Activated T-cell treated with anti-CD3 and anti-CD28 coated beads for 48 hours (primary cell): Measurements from ENCODE around the gene RABGAP1L.
"Not testable (repeated sequence)": the region's sequence is repeated elsewhere in the genome, so short reads cannot be mapped to it uniquely, and the experiment has no call there.

Experiments used
- DNase-seq: peaks from one replicate; pipeline ENCODE4 v3.0.0-alpha.2; 2020; ENCODE audit warnings: low read depth

The RABGAP1L gene

DNA sequence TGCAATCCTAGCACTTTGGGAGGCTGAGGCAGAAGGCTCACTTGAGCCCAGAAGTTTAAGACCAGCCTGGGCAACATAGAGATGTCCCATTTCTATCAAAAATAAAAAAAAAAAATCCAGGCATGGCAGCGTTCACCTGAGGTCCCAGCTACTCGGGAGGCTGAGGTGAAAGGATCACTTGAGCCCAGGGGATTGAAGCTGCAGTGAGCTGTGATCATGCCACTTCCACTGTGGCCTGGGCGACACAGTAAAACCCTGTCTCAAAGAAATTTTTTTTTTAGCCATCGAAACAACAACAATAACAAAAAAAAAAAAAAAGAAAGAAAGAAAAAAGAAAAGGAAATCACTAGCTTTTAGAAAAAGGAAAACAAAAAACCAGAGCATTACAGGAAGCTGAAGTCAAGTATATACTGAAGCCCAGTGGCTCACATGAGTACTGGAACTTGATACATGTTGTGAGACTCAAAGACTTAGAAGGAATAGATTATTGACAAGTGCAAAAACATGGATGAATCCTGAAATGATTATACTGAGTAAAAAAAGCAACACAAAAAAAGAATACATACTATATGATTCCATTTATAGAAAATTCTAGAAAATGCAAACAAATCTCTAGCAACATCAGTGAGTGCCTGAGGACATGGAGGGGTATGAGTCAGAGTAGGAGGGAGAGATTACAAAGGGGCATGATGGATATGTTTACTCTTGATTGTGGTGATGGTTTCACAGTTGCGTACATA, 6.1 kb upstream of the RABGAP1L start:
- no peak for DNase-seq

DNA sequence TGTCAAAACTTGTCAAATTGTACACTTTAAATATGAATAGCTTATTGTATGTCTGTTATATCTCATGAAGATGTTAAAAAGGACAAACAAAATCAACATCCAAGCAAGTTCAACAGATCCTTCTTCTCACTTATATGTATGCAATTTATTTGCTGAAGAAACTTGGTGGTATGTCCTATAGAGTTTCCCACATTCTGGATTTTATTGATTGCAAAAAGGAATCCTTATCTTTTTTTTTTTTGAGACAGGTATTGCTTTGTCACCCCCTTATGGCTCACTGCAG, 5.6 kb upstream of the RABGAP1L start:
- DNase-seq, result no peak

DNA sequence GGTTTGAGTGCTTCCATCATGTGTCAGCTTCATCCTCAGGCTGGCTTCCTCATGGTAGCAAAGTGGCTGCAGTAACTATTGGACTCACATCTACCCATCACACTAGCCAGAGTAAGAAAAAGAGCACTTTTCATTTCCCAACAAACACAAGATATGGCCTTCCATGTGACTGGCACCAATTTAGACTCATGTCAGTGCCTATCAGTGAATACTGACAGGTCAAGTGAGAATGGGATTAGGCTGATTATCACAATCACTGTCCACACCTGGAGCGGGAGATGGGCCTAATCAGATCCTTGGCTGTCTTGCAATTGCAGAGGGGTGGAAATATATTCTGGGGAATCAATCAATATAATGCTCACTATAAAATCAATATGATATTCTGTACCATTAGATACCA, 2.9 kb upstream of the RABGAP1L start:
- DNase-seq, result no peak

DNA sequence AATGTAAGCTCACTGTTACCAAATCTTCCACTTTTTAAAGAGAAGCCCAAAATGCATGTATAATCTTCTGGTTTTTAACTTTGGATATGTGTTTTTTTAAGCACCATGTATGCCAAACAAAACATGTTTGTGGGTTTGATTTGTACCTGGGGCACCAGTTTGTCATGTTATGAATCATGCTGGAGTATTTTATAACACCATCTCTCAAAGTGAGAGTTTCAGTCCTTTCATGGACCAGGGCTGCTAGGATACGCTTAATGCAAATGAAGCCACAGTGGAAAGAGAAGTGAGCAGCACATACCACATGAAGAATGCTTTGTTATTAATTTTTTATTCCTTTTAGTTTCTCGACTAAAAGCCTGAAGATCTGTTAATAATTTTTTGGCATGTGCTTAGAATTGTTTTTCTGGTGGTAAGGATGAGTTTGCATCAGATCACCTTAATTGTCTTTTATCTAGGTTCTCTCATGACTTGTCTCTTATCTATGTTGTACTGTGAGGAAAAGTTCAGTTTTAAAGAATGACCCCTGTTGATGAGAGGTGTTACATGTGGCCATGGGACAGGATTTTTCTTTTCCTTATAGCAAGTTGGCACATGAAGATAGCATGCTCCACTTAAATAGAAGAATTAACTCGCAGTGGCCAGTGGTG, 2.0 kb upstream of the RABGAP1L start:
- DNase-seq, result no peak

DNA sequence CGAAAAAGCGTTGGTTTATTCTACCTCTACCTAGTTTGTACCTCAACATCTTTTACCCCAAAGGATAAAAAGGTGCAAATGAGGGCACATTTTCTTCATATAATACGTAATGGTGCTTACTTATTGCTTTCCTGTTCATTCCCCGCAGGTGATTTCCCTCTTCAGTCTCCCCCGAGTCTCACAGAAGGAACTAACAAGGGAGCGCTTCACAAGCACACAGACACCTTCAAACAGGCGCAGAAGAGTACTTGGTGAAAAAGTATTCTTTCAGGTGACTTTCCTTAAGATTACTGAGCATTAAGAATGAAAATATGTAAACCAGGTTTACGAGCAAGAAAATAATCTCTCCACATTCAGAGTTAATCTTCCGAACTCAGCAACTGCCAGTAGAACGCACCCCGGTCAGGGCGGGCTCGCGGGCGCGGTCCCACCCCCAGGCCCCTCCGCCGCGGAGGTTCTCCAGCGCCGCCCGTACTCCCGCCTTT, 511 bp upstream of the RABGAP1L start:
- DNase-seq, result no peak

DNA sequence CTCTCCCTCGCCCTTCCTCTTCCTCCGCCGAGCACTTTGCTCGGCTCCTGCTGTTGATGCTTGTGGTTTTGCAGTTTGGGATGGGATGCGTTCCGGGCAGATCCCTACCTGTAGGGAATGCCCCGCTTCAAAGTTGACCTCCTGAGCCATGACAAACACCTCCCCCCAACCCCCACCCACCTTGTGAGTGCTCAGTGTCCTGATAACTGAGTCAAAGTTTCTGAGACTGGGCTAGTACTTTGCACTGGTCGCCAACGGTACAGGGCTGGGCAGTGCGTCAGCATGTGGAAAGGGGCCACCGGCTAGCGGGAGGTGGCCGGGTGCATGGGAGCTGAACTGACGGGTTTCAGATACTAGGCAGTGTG, 771 bp downstream of the RABGAP1L start:
- no peak for DNase-seq

DNA sequence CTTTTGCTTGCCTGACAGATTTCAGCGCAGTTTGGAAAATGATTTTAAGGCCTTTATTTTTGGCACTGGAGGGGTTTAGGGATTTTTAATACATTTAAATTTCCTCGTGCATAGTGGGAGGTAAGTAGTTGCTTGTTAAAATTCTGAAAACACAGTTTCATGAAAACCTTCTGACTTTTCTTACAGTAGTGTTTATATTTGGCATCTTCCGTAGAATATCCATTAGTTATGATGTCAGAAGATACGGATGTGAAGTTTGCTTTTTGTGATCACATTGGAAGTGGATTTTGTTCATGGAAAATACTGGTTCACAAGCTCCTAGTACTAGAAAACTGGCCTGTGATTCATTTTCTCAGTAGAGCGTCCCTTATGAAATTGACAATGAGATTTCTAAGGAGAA, 1.3 kb downstream of the RABGAP1L start:
- no peak for DNase-seq

DNA sequence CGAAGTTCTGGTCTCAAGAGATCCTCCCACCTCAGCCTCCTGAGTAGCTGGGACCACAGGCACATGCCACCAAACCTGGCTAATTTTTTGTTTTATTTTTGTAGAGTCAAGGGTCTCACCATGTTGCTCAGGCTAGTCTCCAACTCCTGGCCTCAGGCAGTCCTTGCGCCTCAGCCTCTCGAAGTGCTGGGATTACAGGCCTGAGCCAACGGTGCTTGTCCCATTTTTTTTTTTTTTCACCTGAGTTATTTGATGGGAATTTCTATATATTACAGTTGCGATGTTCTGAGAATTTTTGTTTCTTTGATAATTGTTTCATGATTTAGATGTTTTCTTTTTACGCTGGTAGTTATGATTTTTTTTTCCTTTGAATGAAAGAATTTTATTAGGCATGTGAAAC, 2.5 kb downstream of the RABGAP1L start:
- DNase-seq, result no peak

DNA sequence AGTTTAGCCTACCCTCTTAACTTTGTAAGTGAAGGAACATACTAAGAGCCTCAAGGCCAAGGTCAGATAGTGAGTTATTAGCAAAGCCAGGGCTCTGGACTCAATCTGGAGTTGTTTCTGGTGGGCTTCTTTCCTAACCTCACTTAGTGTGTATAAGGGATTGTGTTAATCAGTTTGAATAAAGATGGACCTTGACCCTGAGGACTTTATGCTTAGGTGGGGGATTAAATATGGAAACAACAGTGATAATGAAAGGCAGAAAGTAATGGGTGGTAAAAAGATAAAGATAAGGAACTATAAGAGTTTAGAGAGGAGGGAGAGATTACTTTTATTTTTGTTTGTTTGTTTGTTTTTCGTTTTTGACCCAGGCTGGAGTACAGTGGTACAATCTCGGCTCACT, 5.5 kb downstream of the RABGAP1L start:
- DNase-seq, result no peak

DNA sequence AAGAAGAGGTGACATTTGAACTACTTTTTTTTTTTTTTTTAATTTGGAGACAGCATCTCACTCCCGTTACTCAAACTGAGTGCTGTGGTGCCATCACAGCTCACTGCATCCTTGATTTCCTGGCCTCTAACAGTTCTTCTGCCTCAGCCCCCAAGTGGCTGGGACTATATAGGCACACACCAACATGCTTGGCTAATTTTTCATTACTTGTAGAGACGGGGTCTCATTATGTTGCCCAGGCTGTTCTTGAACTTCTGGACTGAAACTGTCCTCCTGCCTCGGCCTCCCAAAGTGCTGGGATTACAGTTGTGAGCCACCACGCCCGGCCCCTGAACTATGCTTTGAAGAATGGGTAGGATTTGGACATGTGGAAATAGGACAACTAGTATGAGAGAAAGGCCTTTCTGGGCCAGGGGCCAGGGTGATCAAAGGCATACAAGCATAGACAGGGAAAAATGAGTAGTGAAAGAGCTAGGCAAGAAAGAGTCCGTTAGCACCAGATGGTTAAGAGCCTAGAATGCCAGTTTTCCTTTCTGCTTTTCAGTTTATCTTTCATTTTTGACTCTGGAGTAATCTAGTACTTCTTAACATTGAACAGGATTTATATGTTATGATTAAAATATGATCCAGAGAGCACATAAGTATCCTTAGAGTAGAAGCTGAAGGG, 6.3 kb downstream of the RABGAP1L start:
- DNase-seq, result no peak

DNA sequence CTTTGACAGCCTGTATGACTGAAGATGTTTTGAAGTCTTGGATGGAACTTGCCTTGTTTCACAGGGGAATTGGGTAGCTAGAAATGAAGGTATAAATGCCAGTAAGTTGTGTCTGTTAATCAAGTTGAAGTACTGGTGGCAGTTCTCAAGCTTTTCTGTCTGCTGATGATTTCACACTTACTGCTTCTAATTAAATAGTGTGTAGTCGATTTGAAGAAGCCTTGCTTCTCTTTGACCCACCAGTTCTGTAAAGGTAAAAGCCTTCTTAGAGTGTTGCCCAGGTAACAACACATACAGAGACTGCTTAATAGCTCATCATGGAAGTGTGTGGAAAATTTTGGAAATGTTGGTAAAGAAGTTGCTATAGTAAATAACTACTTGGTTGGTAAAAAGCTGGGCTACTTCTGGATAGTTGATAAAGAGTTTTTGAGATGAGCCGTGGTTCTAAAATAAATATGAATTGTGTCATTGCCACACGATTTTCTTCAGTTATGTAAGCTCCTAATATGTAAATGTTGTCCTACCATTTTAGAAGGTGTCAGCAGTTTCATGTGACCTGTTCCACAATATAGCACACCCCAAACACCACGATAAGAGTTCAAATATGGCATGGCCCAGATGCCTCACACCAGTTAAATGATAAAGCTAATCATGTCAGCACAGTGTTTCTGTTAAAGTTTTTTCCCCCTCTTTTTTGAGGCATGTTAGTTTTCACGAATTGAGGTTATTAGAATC, 7.4 kb downstream of the RABGAP1L start:
- DNase-seq, result no peak

DNA sequence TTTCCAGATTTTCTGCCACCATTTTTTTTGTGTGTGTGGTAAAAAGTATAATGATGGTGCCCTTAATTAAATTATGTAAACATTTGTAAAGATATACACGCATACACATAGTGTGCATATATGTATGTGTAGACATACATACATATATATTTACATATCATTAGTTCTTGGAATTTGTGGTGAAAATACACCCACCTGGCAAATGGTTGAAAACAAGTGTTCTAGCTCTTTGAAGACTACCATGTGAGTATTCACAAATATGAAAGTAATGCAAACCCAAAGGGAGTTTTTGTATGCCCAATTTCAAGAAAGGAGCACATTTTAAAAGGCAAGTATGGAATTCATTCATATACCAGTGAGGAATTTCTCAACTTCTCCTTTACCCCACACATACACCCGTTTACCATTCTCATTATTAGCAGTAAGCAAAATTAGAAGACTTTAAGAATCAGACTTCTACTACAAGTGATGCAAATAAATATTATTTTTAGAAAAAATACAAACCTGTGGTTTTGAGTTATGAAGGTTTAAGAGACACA, 8.0 kb downstream of the RABGAP1L start:
- no peak for DNase-seq

DNA sequence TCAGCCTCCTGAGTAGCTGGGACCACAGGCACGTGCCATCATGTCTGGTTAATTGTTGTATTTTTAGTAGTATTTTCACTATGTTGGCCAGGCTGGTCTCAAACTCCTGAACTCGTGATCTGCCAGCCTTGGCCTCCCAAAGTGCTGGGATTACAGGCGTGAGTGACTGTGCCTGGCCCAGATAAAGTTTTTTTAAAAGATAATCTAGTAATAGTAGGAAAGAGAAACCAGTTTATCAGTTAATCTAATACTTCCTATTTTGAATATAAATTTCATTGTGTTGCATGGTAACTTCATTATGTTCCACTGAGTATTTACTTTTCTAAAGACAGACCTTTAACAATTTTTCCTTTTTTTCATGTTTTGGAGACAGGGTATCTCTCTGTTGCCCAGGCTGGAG, 10.0 kb downstream of the RABGAP1L start:
- no peak for DNase-seq

DNA sequence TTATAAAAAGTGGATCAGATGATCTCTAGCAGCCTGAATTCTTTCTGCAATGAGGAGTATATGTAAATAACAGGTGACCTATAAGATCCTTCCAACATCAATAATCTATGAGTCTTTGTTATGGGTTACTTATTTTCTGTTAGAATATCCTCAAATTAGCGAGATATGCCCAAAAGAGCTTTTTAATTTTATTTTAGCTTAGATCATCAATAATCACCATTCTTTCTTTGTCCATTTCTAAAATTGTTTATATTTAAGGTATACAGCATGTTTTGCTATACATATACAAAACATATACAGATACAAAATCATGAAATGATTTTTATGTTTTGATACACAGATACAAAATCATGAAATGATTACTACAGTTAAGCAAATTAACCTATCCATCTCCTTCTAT, 11.8 kb downstream of the RABGAP1L start:
- no peak for DNase-seq

DNA sequence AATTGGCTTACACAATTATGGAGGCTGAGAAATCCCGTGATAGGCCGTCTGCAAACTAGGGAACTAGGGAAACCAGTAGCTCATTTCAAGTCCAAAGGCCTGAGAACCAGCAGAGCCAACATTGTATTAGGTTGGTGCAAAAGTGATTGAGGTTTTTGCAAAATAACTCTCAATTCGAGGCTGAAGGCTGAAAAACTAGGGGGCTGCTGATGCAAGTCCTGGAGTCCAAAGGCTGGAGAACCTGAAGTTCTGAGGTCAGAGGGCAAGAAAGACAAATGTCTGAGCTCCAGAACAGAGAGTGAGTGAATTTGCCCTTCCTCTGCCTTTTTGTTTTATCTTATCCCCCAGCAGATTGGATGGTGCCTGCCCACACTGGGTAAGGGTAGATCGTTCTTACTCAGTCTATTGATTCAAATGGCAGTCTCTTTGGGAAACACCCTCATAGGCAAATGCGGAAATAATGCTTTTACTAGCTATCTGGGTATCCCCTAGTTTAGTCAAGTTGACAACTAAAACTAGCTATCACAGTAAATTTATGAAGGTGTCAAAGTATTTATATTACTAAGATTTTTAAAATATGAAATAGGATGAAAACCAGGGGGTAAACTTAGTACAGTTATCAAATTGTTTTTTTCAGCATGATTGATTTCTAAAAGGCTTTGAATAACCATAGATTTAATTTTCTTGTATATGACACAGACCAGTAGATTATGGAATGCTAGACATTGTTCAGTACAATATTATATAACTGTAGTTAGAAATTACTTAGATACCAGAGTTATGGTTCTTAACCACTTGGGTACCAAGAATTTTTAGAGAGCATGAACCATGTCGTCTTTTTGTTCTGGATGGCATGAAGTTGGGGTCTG, 15.4 kb downstream of the RABGAP1L start:
- DNase-seq, result no peak

DNA sequence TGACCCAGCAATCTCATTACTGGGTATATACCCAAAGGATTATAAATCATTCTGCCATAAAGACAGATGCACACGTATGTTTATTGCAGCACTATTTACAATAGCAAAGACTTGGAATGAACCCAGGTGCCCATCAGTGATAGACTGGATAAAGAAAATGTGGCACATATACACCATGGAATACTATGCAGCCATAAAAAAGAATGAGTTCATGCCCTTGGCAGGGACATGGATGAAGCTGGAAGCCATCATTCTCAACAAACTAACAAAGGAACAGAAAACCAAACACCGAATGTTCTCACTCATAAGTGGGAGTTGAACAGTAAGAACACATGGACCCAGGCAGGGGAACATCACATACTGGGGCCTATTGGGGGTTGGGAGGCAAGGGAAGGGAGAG, 19.1 kb downstream of the RABGAP1L start:
- DNase-seq, result not testable (repeated sequence)

DNA sequence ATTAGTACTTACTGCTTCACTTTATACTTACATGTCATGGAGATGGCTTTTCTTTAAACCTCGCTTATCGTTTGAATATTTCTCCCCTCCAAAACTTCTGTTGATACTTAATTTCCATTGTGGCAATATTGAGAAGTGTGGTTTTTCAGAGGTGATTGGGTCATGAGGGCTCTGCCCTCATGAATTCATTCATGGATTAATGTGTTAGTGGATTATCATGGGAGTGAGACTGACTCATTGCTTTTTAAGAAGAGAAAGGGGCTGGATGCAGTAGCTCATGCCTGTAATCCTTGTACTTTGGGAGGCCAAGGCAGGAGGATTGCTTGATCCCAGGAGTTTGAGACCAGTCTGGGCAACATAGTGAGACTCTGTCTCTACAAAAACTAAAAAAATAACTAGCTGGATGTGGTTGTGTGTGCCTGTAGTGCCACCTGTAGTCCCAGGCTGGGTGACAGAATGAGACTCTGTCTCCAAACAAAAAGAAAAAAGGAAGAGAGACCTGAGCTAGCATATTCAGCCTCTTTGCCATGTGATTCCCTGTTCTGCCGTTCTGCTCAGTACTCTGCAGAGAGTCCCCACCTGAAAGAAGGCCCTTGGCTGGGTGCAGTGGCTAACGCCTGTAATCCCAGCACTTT, 30.2 kb downstream of the RABGAP1L start:
- no peak for DNase-seq

DNA sequence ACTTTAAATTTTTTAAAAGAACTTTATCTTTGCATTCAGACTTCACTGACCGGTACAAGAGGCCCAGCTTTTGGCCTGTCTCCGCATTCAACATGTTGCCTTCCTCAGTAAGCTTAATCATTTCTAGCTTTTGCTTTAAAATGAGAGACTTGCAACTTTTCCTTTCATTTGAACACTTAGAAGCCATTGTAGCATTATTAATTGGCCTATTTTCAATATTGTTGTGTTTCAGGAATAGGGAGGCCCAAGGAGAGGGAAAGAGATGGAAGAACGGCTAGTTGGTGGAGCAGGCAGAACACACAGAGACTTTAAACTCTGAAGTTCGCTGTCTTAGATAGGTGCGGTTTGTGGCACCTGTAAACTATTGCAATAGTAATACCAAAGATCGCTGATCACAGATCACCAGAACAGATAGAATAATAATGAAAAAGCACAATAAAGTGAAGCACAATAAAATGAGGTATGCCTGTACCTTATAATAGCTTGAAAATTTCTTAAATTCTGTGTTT, 31.4 kb downstream of the RABGAP1L start:
- DNase-seq, result no peak

DNA sequence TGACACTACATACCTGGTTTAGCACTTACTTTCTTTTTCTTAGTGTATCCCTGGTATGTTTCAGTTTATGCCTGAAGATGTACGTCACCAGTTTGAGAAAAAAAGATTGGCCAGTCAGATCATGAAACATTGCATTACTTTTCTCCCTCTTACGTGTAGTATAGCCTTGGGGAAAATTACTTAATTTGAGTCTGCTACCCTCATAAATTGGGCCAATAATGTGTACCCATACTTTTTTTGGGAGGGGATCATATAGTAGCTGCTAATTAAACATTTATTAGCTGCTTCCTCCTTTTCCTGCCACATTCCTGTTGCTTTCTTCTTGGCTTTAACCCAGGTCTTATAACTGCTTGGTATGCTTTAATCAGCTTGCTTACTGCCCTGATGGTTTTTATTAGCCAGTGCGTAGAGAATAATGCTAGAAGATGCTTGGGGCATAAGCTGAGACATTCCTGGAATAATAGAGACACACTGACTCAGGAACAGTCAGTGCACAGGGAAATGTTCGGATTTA, 32.1 kb downstream of the RABGAP1L start:
- no peak for DNase-seq

DNA sequence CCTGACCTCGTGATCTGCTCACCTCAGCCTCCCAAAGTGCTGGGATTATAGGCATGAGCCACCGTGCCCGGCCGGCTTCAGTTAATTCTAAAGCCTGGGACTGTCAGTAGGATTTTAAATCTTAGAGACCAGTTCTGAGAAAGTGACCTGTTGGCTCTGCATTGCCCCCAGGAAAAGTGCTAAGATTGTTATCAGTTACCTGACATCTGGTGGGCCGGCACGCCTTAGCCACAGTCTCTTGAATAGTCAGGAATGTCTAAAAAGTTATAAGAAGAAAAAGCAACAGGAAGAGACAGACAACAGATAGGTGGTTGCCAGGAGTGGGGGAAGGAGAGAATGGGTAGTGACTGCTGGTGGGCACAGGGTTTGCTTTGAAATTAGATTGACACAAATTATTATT, 35.1 kb downstream of the RABGAP1L start:
- DNase-seq, result no peak

DNA sequence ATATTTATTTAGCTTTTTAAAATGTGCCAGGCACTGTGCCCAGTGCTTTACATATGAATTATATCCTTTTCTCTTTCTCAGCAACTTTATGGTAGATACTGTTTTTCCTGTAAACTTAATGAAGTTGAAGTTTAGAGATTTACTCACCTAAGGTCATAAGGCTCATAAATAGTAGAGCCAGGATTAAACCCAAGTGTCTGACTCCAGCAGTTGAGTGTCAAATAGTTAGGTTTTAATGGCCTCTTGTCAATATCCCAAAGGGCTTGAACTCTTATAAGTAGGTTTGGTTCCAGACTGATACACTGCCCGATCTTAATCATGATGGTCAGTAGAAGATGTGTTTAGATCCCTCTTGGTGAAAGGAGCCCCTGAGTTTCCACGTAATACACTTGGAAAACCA, 37.8 kb downstream of the RABGAP1L start:
- no peak for DNase-seq
